A549 (cell line): ENCODE results near the gene TSSK3.

Experiments used
- CEBPB ChIP-seq, 2 experiments: fragments of >200 bp in 1 of 2; sonication (Bioruptor Twin) in 1 of 2; formaldehyde crosslinking in 1 of 2; IDR thresholded peaks; 2 replicates each; pipeline ENCODE4 v1.6.1; 2012 to 2016
- HDAC2 ChIP-seq: fragments of 200-600 bp; sonication (generic); IDR thresholded peaks from 2 replicates; pipeline ENCODE4 v1.6.1; 2016
- NFE2L2 ChIP-seq: fragments of 150-350 bp; conservative IDR thresholded peaks from 2 replicates; pipeline ENCODE4 v1.6.1; 2014; ENCODE audit warnings: low read length
- POLR2A ChIP-seq: IDR thresholded peaks from 2 replicates; pipeline ENCODE4 v1.6.1; 2012; ENCODE audit warnings: mild to moderate bottlenecking, low read length
- RAD21 ChIP-seq, 2 experiments: fragments of >200 bp in 1 of 2; sonication (Bioruptor Twin) in 1 of 2; formaldehyde crosslinking in 1 of 2; IDR thresholded peaks in 1 of 2; conservative IDR thresholded peaks in 1 of 2; 2 replicates in 1 of 2; 3 replicates in 1 of 2; pipeline ENCODE4 v1.6.1; 2012 to 2018; ENCODE audit warnings: inconsistent platforms in 1 of 2
- RNF2 ChIP-seq: fragments of 200-600 bp; sonication (generic); IDR thresholded peaks from 2 replicates; pipeline ENCODE4 v1.6.1; 2016; ENCODE audit warnings: low read depth, mild to moderate bottlenecking, antibody characterized with exemption, moderate library complexity, borderline replicate concordance
- SREBF2 ChIP-seq: fragments of 450-650 bp; IDR thresholded peaks from 2 replicates; pipeline ENCODE4 v1.6.1; 2014; ENCODE audit warnings: mild to moderate bottlenecking, moderate library complexity
- TF ChIP-seq, protein P1 (sequence below): fragments of >200 bp; sonication (Bioruptor Twin); formaldehyde crosslinking; IDR thresholded peaks from 3 replicates; pipeline ENCODE4 v1.5.1; 2016

DNA sequence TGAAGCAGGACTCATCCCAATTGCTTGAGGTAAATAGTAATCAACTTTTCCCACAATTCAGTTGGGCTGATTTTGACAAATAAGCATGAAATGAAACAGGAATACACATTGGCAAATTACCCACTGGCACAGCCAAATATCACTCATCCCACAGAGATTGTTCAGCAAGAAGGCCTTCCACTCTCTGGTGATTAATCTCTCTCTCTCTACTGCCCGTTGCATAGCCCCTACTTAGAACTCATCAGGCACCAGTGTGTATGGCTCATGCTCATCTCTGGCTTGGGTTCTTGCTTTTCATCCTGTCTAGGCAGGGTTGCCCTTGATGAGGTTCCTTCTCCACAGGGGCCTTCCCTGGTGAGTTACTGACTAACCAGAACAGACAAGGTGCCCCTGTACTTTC, 30.8 kb downstream of the TSSK3 start:
- TF ChIP-seq POLR2A: no peak
- no peak for TF ChIP-seq NFE2L2
- TF ChIP-seq, protein P1, sequence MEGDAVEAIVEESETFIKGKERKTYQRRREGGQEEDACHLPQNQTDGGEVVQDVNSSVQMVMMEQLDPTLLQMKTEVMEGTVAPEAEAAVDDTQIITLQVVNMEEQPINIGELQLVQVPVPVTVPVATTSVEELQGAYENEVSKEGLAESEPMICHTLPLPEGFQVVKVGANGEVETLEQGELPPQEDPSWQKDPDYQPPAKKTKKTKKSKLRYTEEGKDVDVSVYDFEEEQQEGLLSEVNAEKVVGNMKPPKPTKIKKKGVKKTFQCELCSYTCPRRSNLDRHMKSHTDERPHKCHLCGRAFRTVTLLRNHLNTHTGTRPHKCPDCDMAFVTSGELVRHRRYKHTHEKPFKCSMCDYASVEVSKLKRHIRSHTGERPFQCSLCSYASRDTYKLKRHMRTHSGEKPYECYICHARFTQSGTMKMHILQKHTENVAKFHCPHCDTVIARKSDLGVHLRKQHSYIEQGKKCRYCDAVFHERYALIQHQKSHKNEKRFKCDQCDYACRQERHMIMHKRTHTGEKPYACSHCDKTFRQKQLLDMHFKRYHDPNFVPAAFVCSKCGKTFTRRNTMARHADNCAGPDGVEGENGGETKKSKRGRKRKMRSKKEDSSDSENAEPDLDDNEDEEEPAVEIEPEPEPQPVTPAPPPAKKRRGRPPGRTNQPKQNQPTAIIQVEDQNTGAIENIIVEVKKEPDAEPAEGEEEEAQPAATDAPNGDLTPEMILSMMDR: no peak
- no peak for TF ChIP-seq HDAC2
- no peak for TF ChIP-seq RAD21 (conservative IDR thresholded peaks at IDR 0.05 in 1 of 2, IDR thresholded peaks at IDR 0.05 in 1 of 2)
- no peak for TF ChIP-seq RNF2
- no peak for TF ChIP-seq CEBPB (IDR thresholded peaks at IDR 0.05)
- TF ChIP-seq SREBF2: no peak
